MCF 10A (cell line): ENCODE results near the gene RAPGEF3. TPM values are rescaled to one million over a fixed set of nuclear protein-coding genes. Genes with fewer than 3 reads are reported as not detected.
A peak's percentile ranks its signal among the peaks of the same experiment; 100 is the strongest.

Experiments used
- BruUV-seq: library from RNA; stranded (reverse); fragments of 400-500 nt; replicated peaks from 2 replicates; lab custom pipeline; 2021; lab: Mats Ljungman, UMichigan
- CTCF ChIA-PET: fragments of 300-600 bp; sonication (Branson Sonifier 250); formaldehyde crosslinking; extraction: SDS; loops from one replicate; lab custom pipeline; 2021; ENCODE audit warnings: antibody characterized with exemption, inconsistent platforms; lab: Yijun Ruan, JAX
- POLR2A ChIA-PET: fragments of 300-600, 350-650 bp; sonication (Branson Sonifier 250); formaldehyde crosslinking; extraction: SDS; loops from one replicate; lab custom pipeline; 2020; ENCODE audit warnings: antibody characterized with exemption, inconsistent platforms; lab: Yijun Ruan, JAX
- DNase-seq: peaks from one replicate; pipeline ENCODE4 v3.0.0-alpha.2; 2018; ENCODE audit not compliant: unreplicated experiment
- H3K27ac Mint-ChIP-seq: one replicate; pipeline ENCODE4 v1.8.0; 2022; ENCODE audit warnings: mild to moderate bottlenecking, low read depth, mixed read lengths; ENCODE audit not compliant: unreplicated experiment
- H3K27me3 Mint-ChIP-seq: one replicate; pipeline ENCODE4 v1.8.0; 2022; ENCODE audit warnings: mixed read lengths; ENCODE audit not compliant: insufficient read depth, unreplicated experiment
- H3K36me3 Mint-ChIP-seq: one replicate; pipeline ENCODE4 v1.8.0; 2022; ENCODE audit warnings: mild to moderate bottlenecking, moderate library complexity, mixed read lengths; ENCODE audit not compliant: insufficient read depth, unreplicated experiment
- H3K4me1 Mint-ChIP-seq: one replicate; pipeline ENCODE4 v1.8.0; 2022; ENCODE audit warnings: mixed read lengths; ENCODE audit not compliant: insufficient read depth, unreplicated experiment
- H3K4me3 Mint-ChIP-seq: one replicate; pipeline ENCODE4 v1.8.0; 2022; ENCODE audit warnings: mild to moderate bottlenecking, moderate library complexity, mixed read lengths; ENCODE audit not compliant: unreplicated experiment
- H3K9me3 Mint-ChIP-seq: one replicate; pipeline ENCODE4 v1.8.0; 2022; ENCODE audit warnings: mixed read lengths; ENCODE audit not compliant: unreplicated experiment
- CTCF ChIP-seq: fragments of 200-600 bp; IDR thresholded peaks from one replicate; pipeline ENCODE4 v1.8.0; 2022; ENCODE audit warnings: antibody characterized with exemption, mild to moderate bottlenecking; ENCODE audit not compliant: unreplicated experiment
- intact Hi-C: fragments of 100-400 bp; cut with micrococcal nuclease; formaldehyde crosslinking; loops from 2 replicates; pipeline ENCODE4 v1.14.1; 2022
- total RNA-seq: library from RNA; stranded (reverse); gene quantifications from 2 replicates; pipeline ENCODE4 v1.2.3, GENCODE V29; 2022

The RAPGEF3 gene
- total RNA-seq, 1 experiment from 2014 or later = 1.4 TPM

- no peaks in the 10 kb centered on the region for H3K9me3 Mint-ChIP-seq
- BruUV-seq = no TSS peak
- H3K36me3 Mint-ChIP-seq = peaks cover 43% of the 10 kb centered on the region
- no peak for TF ChIP-seq CTCF
- CTCF ChIA-PET = interaction anchor here (0.6 to 38.2 kb wide), 16 partner anchors 10 to 1269 kb away, joined by 3 to 843 read pairs (median 4); partner anchors contain the start of genes RAPGEF3 and SLC48A1
- no peaks in the 10 kb centered on the region for H3K27me3 Mint-ChIP-seq
- H3K4me3 Mint-ChIP-seq = no peak overlapping the region
- DNase-seq = no peak
- H3K27ac Mint-ChIP-seq = peak overlapping the region; percentile 50
- H3K4me1 Mint-ChIP-seq = peaks cover 20% of the 10 kb centered on the region
- POLR2A ChIA-PET = interaction anchor here (0.6 to 2.7 kb wide), 8 partner anchors 32 to 135 kb away, joined by 3 to 29 read pairs (median 4); partner anchors contain the start of gene HDAC7
- intact Hi-C loops = no loop called here
Measured at GRCh38 chr12:47782372-47782770, 23.7 kb upstream of the RAPGEF3 start.

- BruUV-seq = no TSS peak
- intact Hi-C loops = no loop called here
- Mint-ChIP-seq H3K36me3 (peaks cover 37% of the 10 kb centered on the region), H3K9me3 (no peaks in the 10 kb centered on the region), H3K4me3 (no peak overlapping the region), H3K27me3 (no peaks in the 10 kb centered on the region), H3K4me1 (peaks cover 22% of the 10 kb centered on the region), H3K27ac (peak overlapping the region; percentile 50)
- ChIA-PET CTCF (interaction anchor here (0.5 to 38.2 kb wide), 21 partner anchors 9 to 1462 kb away, joined by 3 to 843 read pairs (median 4); partner anchors contain the start of genes ENDOU, RAPGEF3 and SLC48A1), POLR2A (interaction anchor here (0.6 to 2.7 kb wide), 11 partner anchors 17 to 135 kb away, joined by 3 to 29 read pairs (median 4); partner anchors contain the start of gene HDAC7)
- no peak for DNase-seq
- no peak for TF ChIP-seq CTCF
Measured at GRCh38 chr12:47781479-47782371, 23.0 kb upstream of the RAPGEF3 start.

- H3K27ac Mint-ChIP-seq = no peak overlapping the region
Measured at GRCh38 chr12:47779943-47780504, 21.3 kb upstream of the RAPGEF3 start.

More at GRCh38 chr12:47779943-47780504, 21.3 kb upstream of the RAPGEF3 start:
- Mint-ChIP-seq H3K36me3 (peaks cover 22% of the 10 kb centered on the region), H3K9me3 (no peaks in the 10 kb centered on the region), H3K4me1 (peaks cover 30% of the 10 kb centered on the region), H3K27me3 (no peaks in the 10 kb centered on the region), H3K4me3 (no peak overlapping the region)
- no peak for TF ChIP-seq CTCF
- ChIA-PET POLR2A (interaction anchor here (1.3 to 2.7 kb wide), 6 partner anchors 10 to 57 kb away, joined by 3 to 29 read pairs (median 5); no protein-coding TSS in a partner anchor), CTCF (interaction anchor here (0.5 to 38.2 kb wide), 23 partner anchors 8 to 531 kb away, joined by 3 to 843 read pairs (median 5); partner anchors contain the start of gene ENDOU)
- intact Hi-C loops = loop anchor here (1.0 to 5.0 kb wide), 5 partner anchors 37 to 128 kb away; partner anchors contain the start of gene HDAC7
- no peak for DNase-seq
- TSS peak; percentile 3 for BruUV-seq
